Suprapubic skin (tissue), 4 donors: ENCODE results near the gene RBM28. TPM values are rescaled to one million over a fixed set of nuclear protein-coding genes. Genes with fewer than 3 reads are reported as not detected.

Experiments used
- DNase-seq, 2 donors: peaks; one replicate each; pipeline ENCODE4 v3.0.0-alpha.2; 2019; ENCODE audit warnings: low spot score in 2 of 2
- H3K27ac ChIP-seq: fragments of 200-600 bp; sonication (generic); one replicate; pipeline ENCODE4 v1.5.1; 2019
- H3K27me3 ChIP-seq: fragments of 200-600 bp; sonication (generic); one replicate; pipeline ENCODE4 v1.5.1; 2019
- H3K36me3 ChIP-seq: fragments of 200-600 bp; sonication (generic); one replicate; pipeline ENCODE4 v1.5.1; 2019
- H3K4me1 ChIP-seq: fragments of 200-600 bp; sonication (generic); one replicate; pipeline ENCODE4 v1.5.1; 2019
- H3K4me3 ChIP-seq: fragments of 200-600 bp; sonication (generic); one replicate; pipeline ENCODE4 v1.5.1; 2019; ENCODE audit warnings: mild to moderate bottlenecking
- H3K9me3 ChIP-seq: fragments of 200-600 bp; sonication (generic); one replicate; pipeline ENCODE4 v1.5.1; 2019
- EP300 ChIP-seq: sonication (generic); formaldehyde crosslinking; IDR thresholded peaks from one replicate; pipeline ENCODE4 v1.6.1; 2017; ENCODE audit warnings: antibody characterized with exemption
- POLR2A ChIP-seq, 2 donors: fragments of 450-650 bp; IDR thresholded peaks; one replicate each; pipeline ENCODE4 v1.6.1; 2017; ENCODE audit warnings: antibody characterized with exemption in 2 of 2, mild to moderate bottlenecking in 2 of 2, moderate library complexity in 2 of 2
- POLR2AphosphoS5 ChIP-seq, 3 donors: sonication (generic); formaldehyde crosslinking; IDR thresholded peaks; one replicate each; pipeline ENCODE4 v1.6.1; 2017; ENCODE audit warnings: antibody characterized with exemption in 3 of 3
- WGBS: methylation state at CpG from one replicate; pipeline ENCODE4 v1.1.5; 2018; 5-methylcytosine and 5-hydroxymethylcytosine counted together
- total RNA-seq, 4 donors: library from RNA; depleted of rRNA; stranded (reverse); fragments of >200 nt; gene quantifications; one replicate each; pipeline ENCODE4 v1.1.0, GENCODE V29; 2016
- TF ChIP-seq, protein P1 (sequence below), 2 donors: fragments of 200-600 bp in 1 of 2; fragments of 450-650 bp in 1 of 2; sonication (generic) in 1 of 2; IDR thresholded peaks; one replicate each; pipeline ENCODE4 v1.5.1; 2016 to 2019; ENCODE audit warnings: antibody characterized with exemption in 2 of 2, mild to moderate bottlenecking in 1 of 2, moderate library complexity in 1 of 2

RBM28 gene
- total RNA-seq, 4 donors from 2014 or later: 16.9 to 34.9 (median 25.6) TPM

DNA sequence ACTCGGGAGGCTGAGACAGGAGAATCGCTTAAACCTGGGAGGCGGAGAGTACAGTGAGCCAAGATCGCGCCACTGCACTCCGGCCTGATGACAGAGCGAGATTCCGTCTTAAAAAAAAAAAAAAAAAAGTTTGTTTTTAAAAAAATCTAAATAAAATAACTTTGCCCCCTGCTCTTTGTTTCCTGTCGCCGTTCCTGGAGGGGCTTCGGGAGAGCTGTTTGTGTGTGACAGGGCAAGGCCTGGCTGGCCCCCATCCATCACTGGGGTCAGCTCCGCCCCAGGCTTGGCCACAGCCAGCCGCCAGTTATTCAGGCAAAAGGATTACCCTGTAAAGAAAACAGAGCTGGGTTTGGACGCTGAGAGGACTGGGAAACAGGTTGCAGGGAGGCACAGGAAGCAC is 86.2 kb downstream of the RBM28 start:
- H3K27ac ChIP-seq: no peak overlapping the region
- no peaks in the 10 kb centered on the region for H3K27me3 ChIP-seq
- H3K4me3 ChIP-seq: no peak overlapping the region
- peaks cover 22% of the 10 kb centered on the region for H3K4me1 ChIP-seq
- no peak for TF ChIP-seq EP300
- TF ChIP-seq, protein P1, sequence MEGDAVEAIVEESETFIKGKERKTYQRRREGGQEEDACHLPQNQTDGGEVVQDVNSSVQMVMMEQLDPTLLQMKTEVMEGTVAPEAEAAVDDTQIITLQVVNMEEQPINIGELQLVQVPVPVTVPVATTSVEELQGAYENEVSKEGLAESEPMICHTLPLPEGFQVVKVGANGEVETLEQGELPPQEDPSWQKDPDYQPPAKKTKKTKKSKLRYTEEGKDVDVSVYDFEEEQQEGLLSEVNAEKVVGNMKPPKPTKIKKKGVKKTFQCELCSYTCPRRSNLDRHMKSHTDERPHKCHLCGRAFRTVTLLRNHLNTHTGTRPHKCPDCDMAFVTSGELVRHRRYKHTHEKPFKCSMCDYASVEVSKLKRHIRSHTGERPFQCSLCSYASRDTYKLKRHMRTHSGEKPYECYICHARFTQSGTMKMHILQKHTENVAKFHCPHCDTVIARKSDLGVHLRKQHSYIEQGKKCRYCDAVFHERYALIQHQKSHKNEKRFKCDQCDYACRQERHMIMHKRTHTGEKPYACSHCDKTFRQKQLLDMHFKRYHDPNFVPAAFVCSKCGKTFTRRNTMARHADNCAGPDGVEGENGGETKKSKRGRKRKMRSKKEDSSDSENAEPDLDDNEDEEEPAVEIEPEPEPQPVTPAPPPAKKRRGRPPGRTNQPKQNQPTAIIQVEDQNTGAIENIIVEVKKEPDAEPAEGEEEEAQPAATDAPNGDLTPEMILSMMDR (IDR thresholded peaks at IDR 0.05): no peak
- no peak for TF ChIP-seq POLR2A (IDR thresholded peaks at IDR 0.05)
- TF ChIP-seq POLR2AphosphoS5 (IDR thresholded peaks at IDR 0.05): no peak
- H3K9me3 ChIP-seq: no peaks in the 10 kb centered on the region
- H3K36me3 ChIP-seq: no peaks in the 10 kb centered on the region
- 92% methylated on average over 14 of the region's 14 CpGs for WGBS
- peak in 1 of 2 donors; percentile 39 for DNase-seq

DNA sequence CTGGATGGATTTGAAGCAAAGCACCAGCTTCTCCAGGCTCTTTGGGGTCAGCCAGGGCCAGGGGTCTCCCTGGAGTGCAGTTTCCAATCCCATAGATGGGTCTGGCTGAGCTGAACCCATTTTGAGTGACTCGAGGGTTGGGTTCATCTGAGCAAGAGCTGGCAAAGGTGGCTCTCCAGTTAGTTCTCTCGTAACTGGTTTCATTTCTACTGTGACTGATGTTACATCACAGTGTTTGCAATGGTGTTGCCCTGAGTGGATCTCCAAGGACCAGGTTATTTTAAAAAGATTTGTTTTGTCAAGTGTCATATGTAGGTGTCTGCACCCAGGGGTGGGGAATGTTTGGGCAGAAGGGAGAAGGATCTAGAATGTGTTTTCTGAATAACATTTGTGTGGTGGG is 88.4 kb downstream of the RBM28 start:
- Histone ChIP-seq H3K27ac (no peak overlapping the region), H3K9me3 (no peaks in the 10 kb centered on the region), H3K4me3 (no peak overlapping the region), H3K4me1 (peaks cover 14% of the 10 kb centered on the region), H3K27me3 (no peaks in the 10 kb centered on the region), H3K36me3 (no peaks in the 10 kb centered on the region)
- 67% methylated on average over 2 of the region's 2 CpGs for WGBS
- TF ChIP-seq EP300: no peak
- no peak for TF ChIP-seq POLR2AphosphoS5 (IDR thresholded peaks at IDR 0.05)
- TF ChIP-seq POLR2A (IDR thresholded peaks at IDR 0.05): no peak
- DNase-seq: no peak

DNA sequence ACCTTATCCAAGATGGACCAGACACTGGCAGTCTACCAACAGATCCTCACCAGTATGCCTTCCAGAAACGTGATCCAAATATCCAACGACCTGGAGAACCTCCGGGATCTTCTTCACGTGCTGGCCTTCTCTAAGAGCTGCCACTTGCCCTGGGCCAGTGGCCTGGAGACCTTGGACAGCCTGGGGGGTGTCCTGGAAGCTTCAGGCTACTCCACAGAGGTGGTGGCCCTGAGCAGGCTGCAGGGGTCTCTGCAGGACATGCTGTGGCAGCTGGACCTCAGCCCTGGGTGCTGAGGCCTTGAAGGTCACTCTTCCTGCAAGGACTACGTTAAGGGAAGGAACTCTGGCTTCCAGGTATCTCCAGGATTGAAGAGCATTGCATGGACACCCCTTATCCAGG is 89.2 kb downstream of the RBM28 start:
- H3K36me3 ChIP-seq: no peaks in the 10 kb centered on the region
- peaks cover 6% of the 10 kb centered on the region for H3K4me1 ChIP-seq
- DNase-seq: no peak
- WGBS: 98% methylated on average over 4 of the region's 5 CpGs
- H3K4me3 ChIP-seq: no peak overlapping the region
- TF ChIP-seq EP300 (no peak), POLR2AphosphoS5 (IDR thresholded peaks at IDR 0.05) (no peak), POLR2A (IDR thresholded peaks at IDR 0.05) (no peak)
- TF ChIP-seq, protein P1 (IDR thresholded peaks at IDR 0.05): no peak
- H3K27me3 ChIP-seq: no peaks in the 10 kb centered on the region
- no peaks in the 10 kb centered on the region for H3K9me3 ChIP-seq
- H3K27ac ChIP-seq: no peak overlapping the region

DNA sequence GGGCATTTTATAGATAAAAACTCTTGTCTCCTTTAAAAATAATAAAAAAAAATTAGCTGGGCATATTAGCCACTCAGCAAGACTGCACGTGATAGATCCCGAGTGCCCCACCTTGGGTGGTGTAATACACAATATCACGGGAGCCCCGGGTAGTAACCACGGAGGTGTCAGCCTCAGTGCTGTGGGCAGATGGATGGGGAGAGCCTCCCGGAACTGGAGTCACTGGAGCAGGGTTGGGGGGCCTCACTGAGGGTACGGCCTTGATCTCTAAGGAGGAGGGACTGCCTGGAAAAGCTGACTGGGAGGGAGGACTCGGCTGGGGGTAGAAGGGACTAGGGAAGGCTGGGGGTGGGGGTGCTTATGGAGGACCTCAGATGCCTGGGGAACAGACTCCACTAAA is 90.0 kb downstream of the RBM28 start:
- Histone ChIP-seq H3K27ac (no peak overlapping the region), H3K9me3 (no peaks in the 10 kb centered on the region), H3K36me3 (no peaks in the 10 kb centered on the region), H3K27me3 (no peaks in the 10 kb centered on the region), H3K4me1 (no peaks in the 10 kb centered on the region), H3K4me3 (no peak overlapping the region)
- TF ChIP-seq, protein P1 (IDR thresholded peaks at IDR 0.05): no peak
- no peak for TF ChIP-seq POLR2AphosphoS5 (IDR thresholded peaks at IDR 0.05)
- no peak for TF ChIP-seq EP300
- WGBS: 91% methylated on average over 8 of the region's 8 CpGs
- DNase-seq: no peak

DNA sequence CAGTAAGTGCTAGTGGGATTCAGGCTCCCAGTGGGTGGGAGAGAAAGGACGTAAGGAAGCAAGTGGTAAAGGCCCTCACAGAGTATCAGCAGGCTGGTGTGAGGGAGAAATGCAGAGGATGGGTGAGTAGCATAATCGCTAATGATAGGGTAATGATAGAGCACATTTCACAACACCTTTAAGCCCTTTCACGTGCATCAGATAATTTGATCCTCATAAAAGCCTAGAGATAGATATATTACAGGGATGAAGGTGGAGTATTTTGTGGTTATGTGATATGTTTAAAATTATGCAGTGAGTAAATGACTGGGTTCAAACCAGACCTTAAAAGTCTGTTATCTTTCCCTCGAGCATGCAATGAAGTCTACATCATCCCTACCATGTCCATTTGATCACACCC is 92.4 kb downstream of the RBM28 start:
- no peak overlapping the region for H3K4me3 ChIP-seq
- no peak overlapping the region for H3K27ac ChIP-seq
- no peaks in the 10 kb centered on the region for H3K36me3 ChIP-seq
- H3K27me3 ChIP-seq: no peaks in the 10 kb centered on the region
- no peaks in the 10 kb centered on the region for H3K9me3 ChIP-seq
- no peak for TF ChIP-seq POLR2AphosphoS5 (IDR thresholded peaks at IDR 0.05)
- no peak for TF ChIP-seq EP300
- TF ChIP-seq, protein P1 (IDR thresholded peaks at IDR 0.05): no peak
- TF ChIP-seq POLR2A (IDR thresholded peaks at IDR 0.05): no peak
- DNase-seq: no peak
- WGBS: 69% methylated on average over 4 of the region's 4 CpGs
- no peaks in the 10 kb centered on the region for H3K4me1 ChIP-seq

Other genes with a start within 250 kb of the RBM28 start
- 10 to 100 TPM in 1 of 4 donors, 1 to 10 TPM in 2, under 1 TPM in 1; 0.76 to 11.8 (median 4.8) TPM for gene LEP, start 102.6 kb downstream of the RBM28 start, total RNA-seq
- gene PRRT4, start 17.8 kb upstream of the RBM28 start, total RNA-seq: 10 to 100 TPM in 1 of 4 donors, 1 to 10 TPM in 3; 1.4 to 13.0 (median 6.4) TPM
- 10 to 100 TPM; 43.1 to 68.5 (median 47.4) TPM for gene IMPDH1, start 66.1 kb upstream of the RBM28 start, total RNA-seq
- 10 to 100 TPM; 16.0 to 35.8 (median 32.8) TPM for gene HILPDA, start 112.0 kb upstream of the RBM28 start, total RNA-seq
- 10 to 100 TPM; 21.2 to 26.4 (median 22.7) TPM for gene METTL2B, start 132.8 kb upstream of the RBM28 start, total RNA-seq